Glomerular endothelial cell (primary cell): ENCODE results near the gene MLC1. TPM values are rescaled to one million over a fixed set of nuclear protein-coding genes. Genes with fewer than 3 reads are reported as not detected.
"Not testable (repeated sequence)": the region's sequence is repeated elsewhere in the genome, so short reads cannot be mapped to it uniquely, and the experiment has no call there.

Experiments used
- DNase-seq: peaks from one replicate; pipeline ENCODE4 v3.0.0-alpha.2; 2011; ENCODE audit warnings: low read depth, low spot score; ENCODE audit errors: extremely low read depth
- total RNA-seq: library from RNA; depleted of rRNA; stranded (reverse); fragments of >200 nt; gene quantifications from 2 replicates; pipeline ENCODE4 v1.2.3, GENCODE V29; 2015

The MLC1 gene
- total RNA-seq, 1 donor from 2014 or later = not detected

- no peak for DNase-seq
Measured at GRCh38 chr22:50104141-50104544, 18.9 kb upstream of the MLC1 start.

- no peak for DNase-seq
Measured at GRCh38 chr22:50102946-50103345, 17.7 kb upstream of the MLC1 start.

- DNase-seq = no peak
Measured at GRCh38 chr22:50101870-50102565, 16.8 kb upstream of the MLC1 start.

- DNase-seq = no peak
Measured at GRCh38 chr22:50098052-50098451, 12.8 kb upstream of the MLC1 start.

GRCh38 chr22:50092342-50092741 is 7.1 kb upstream of the MLC1 start:
- no peak for DNase-seq

GRCh38 chr22:50091092-50091768 is 6.0 kb upstream of the MLC1 start:
- no peak for DNase-seq

- DNase-seq = no peak
Measured at GRCh38 chr22:50090412-50090714, 5.1 kb upstream of the MLC1 start.

GRCh38 chr22:50089682-50090411 is 4.6 kb upstream of the MLC1 start, which contains the start of gene MOV10L1:
Gene MOV10L1 (plus strand): TSS chr22:50090006. CDS start chr22:50090089, 83 bp downstream.
- no peak for DNase-seq

GRCh38 chr22:50089231-50089630 is 4.0 kb upstream of the MLC1 start:
- no peak for DNase-seq

- no peak for DNase-seq
Measured at GRCh38 chr22:50088096-50088495, 2.9 kb upstream of the MLC1 start.

- DNase-seq = no peak
Measured at GRCh38 chr22:50087646-50088045, 2.4 kb upstream of the MLC1 start.

- DNase-seq = not testable (repeated sequence)
Measured at GRCh38 chr22:50086975-50087374, 1.7 kb upstream of the MLC1 start.

GRCh38 chr22:50086526-50086925 is 1.3 kb upstream of the MLC1 start:
- no peak for DNase-seq

- no peak for DNase-seq
Measured at GRCh38 chr22:50084614-50085021, 608 bp downstream of the MLC1 start.

GRCh38 chr22:50084080-50084477 is 1.1 kb downstream of the MLC1 start:
- no peak for DNase-seq

- DNase-seq = no peak
Measured at GRCh38 chr22:50083462-50084079, 1.7 kb downstream of the MLC1 start.

- no peak for DNase-seq
Measured at GRCh38 chr22:50082961-50083461, 2.2 kb downstream of the MLC1 start.

- no peak for DNase-seq
Measured at GRCh38 chr22:50082197-50082715, 3.0 kb downstream of the MLC1 start.

- DNase-seq = no peak
Measured at GRCh38 chr22:50081426-50082196, 3.6 kb downstream of the MLC1 start.

- DNase-seq = no peak
Measured at GRCh38 chr22:50080077-50080465, 5.2 kb downstream of the MLC1 start.
